ENCODE data around the gene ACSS1.

Gene ACSS1

GRCh38 chr20:25046181-25046641, 11.7 kb downstream of the ACSS1 start:
- H3K4me3 ChIP-seq (ENCODE audit: low read depth, low read length): no peak overlapping the region
- TF ChIP-seq, protein P1, sequence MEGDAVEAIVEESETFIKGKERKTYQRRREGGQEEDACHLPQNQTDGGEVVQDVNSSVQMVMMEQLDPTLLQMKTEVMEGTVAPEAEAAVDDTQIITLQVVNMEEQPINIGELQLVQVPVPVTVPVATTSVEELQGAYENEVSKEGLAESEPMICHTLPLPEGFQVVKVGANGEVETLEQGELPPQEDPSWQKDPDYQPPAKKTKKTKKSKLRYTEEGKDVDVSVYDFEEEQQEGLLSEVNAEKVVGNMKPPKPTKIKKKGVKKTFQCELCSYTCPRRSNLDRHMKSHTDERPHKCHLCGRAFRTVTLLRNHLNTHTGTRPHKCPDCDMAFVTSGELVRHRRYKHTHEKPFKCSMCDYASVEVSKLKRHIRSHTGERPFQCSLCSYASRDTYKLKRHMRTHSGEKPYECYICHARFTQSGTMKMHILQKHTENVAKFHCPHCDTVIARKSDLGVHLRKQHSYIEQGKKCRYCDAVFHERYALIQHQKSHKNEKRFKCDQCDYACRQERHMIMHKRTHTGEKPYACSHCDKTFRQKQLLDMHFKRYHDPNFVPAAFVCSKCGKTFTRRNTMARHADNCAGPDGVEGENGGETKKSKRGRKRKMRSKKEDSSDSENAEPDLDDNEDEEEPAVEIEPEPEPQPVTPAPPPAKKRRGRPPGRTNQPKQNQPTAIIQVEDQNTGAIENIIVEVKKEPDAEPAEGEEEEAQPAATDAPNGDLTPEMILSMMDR (conservative IDR thresholded peaks at IDR 0.05; ENCODE audit: low read depth, low read length): no peak
- no peak for DNase-seq (ENCODE audit: low read depth)

DNA sequence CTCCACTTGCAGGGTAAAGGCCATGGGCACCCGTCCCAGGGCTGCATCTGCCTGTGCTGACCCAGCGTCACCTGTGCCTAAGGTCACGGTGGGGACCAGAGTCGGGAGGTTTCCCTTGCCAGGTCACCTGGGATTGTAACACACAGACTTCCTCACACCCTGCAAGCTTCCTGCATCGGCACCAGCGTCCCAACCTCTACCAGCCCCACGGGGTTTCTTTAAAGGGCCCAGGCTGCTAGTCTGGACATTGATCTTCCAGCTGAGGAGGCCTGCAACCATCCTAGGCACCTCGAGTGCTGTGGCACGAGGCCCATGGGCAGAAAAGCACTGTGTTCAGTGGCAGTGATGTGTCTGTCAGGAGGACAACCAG, 12.6 kb downstream of the ACSS1 start:
- no peak for DNase-seq (ENCODE audit: low read depth)
- TF ChIP-seq, protein P1 (conservative IDR thresholded peaks at IDR 0.05; ENCODE audit: low read depth, low read length): no peak
- no peak overlapping the region for H3K4me3 ChIP-seq (ENCODE audit: low read depth, low read length)

- TF ChIP-seq, protein P1 (conservative IDR thresholded peaks at IDR 0.05; ENCODE audit: low read depth, low read length): no peak
- H3K4me3 ChIP-seq (ENCODE audit: low read depth, low read length): no peak overlapping the region
- no peak for DNase-seq (ENCODE audit: low read depth)
Observed at GRCh38 chr20:25044660-25045342, 13.1 kb downstream of the ACSS1 start.

GRCh38 chr20:25044261-25044560, 13.7 kb downstream of the ACSS1 start:
- DNase-seq (ENCODE audit: low read depth): no peak
- TF ChIP-seq, protein P1 (conservative IDR thresholded peaks at IDR 0.05; ENCODE audit: low read depth, low read length): no peak
- H3K4me3 ChIP-seq (ENCODE audit: low read depth, low read length): no peak overlapping the region

DNA sequence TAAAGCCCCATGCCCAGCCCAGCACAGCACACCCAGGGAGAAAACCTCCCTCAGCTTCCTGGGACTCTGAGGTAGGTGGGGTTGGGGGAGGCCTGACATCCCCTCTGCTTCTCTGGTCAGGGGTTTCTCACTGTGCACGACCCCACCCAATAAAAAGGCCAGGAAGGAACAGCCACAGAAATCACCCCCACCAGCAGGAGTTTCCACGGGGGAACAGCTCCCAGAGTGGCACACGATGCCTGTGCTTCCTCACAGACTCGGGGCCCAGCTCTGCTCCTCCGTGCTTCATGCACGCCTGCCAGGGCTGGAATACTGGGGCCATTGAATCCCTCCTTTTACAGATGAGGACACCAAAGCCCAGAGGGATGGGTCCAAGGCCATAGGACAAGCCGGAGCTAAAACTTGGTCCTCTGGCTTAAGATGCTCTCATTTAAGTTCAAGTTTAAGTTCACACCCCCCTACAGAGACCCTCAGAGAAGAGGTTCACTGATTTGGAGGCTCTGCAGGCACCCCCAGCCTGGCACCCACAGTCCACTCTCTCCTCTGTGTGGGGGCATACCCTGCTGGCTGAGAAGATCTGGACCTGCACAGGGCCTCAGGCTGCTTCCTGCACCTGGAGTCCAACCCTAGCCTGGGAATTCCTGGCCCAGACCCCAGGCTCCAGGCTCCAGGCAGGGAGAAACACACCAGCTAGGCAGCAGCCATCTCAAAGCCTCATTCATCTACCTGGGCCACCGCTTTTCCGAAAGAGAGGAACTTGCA, 14.3 kb downstream of the ACSS1 start:
- TF ChIP-seq, protein P1 (conservative IDR thresholded peaks at IDR 0.05; ENCODE audit: low read depth, low read length): no peak
- no peak for DNase-seq (ENCODE audit: low read depth)
- no peak overlapping the region for H3K4me3 ChIP-seq (ENCODE audit: low read depth, low read length)

DNA sequence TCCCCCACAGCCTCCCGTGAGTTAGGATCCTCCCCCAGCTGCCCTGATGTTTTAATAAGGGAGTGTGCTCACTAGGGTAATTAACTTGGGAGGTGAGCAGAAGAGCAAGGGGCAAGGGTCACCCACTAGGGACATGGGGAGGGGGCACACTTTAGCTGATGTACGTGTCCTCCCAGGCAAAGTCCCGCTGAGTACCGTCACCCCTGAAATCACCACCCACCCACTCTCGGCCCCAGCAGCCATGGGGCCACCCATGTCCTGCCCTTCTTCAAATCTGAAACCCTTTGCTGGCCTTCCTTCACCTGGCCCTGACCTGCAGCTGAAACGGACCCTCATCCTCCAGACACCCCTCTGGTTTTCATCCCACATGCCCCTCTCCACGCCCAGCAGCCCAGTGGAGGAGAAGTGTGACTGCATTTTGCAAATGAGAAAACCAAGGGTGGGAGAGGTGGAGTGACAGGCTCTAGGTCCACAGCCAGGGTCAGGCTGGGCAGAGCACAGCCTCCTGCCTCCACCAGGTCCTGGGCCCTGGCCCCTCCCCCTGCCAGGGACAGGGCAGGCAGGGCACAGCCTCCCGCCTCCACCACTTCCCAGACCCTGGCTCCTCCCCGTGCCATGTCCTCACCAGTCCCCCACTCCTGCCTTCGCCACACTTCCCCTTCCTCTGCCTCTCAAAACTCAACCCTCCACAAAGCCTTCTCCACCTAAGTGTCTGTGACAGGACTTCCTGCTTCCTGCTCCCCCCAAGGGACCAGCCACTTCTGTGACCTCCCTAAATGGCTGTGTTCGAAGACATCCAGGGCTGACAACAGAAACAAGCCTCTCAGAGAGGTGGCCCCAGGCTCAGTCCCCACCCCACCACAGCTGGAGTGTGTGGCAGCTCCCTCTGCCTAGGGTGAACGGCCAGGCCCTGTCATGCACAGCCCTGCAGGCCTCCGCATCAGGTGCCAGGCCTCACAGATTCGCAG, 15.1 kb downstream of the ACSS1 start:
- H3K4me3 ChIP-seq (ENCODE audit: low read depth, low read length): no peak overlapping the region
- TF ChIP-seq, protein P1 (conservative IDR thresholded peaks at IDR 0.05; ENCODE audit: low read depth, low read length): no peak
- no peak for DNase-seq (ENCODE audit: low read depth)

Measured in choroid plexus epithelial cell (primary cell).